Measurements from ENCODE around the gene TUT4. TPM values are rescaled to one million over a fixed set of nuclear protein-coding genes. Genes with fewer than 3 reads are reported as not detected.

The TUT4 gene
- total and polyA plus RNA-seq, 2 experiments from 2014 or later: 14.9 to 18.9 TPM

DNA sequence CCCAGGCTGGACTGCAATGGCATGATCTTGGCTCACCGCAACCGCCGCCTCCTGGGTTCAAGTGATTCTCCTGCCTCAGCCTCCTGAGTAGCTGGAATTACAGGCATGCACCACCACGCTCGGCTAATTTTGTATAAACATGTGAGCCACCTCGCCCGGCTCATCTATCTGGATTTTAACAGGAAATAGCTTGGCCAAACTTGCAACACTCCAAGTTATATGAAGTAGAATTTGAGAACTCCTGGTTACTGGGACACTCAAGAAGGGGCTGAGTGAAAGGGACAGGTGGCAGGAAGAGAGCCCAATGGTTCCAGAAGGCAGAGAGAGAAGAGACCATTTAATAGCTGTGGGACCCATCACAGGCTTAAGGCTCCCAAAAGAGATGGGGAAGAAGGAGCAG is 46.3 kb upstream of the TUT4 start:
- 82 to 89% methylated on average over 7 of the region's 7 CpGs for WGBS, 2 experiments (ENCODE audit: low coverage in 1 of 2, low lambda C conversion rate in 2 of 2, missing lambda C conversion rate in 2 of 2)
- no peaks in the 10 kb centered on the region; the same call in none of the 2 replicates for H3K4me1 ChIP-seq (ENCODE audit: insufficient read depth)
- no peaks in the 10 kb centered on the region for H3K79me2 ChIP-seq (ENCODE audit: insufficient read depth)
- H3F3A ChIP-seq (ENCODE audit: insufficient read depth): no peaks in the 10 kb centered on the region
- no peak overlapping the region for H3K27ac ChIP-seq
- no peak for DNase-seq
- no peak overlapping the region for H3K4me3 ChIP-seq
- H2AFZ ChIP-seq: no peak overlapping the region
- H4K20me1 ChIP-seq (ENCODE audit: insufficient read depth): no peaks in the 10 kb centered on the region
- H3K27me3 ChIP-seq (replicated peaks; ENCODE audit: insufficient read depth): no peaks in the 10 kb centered on the region
- no peaks in the 10 kb centered on the region for H3K9me3 ChIP-seq (ENCODE audit: low read depth)
- H3K9me2 ChIP-seq (ENCODE audit: insufficient read depth): no peaks in the 10 kb centered on the region
- in situ Hi-C loops (cut with MboI): no loop called here
- TF ChIP-seq EZH2 (IDR thresholded peaks at IDR 0.05; ENCODE audit: insufficient read depth, poor library complexity, severe bottlenecking): no peak
- TF ChIP-seq EZH2phosphoT487 (IDR thresholded peaks at IDR 0.05; ENCODE audit: insufficient read depth, low read depth): no peak
- H3K36me3 ChIP-seq (ENCODE audit: low read depth): no peaks in the 10 kb centered on the region
- no peak overlapping the region for H3K4me2 ChIP-seq (ENCODE audit: unreplicated experiment)
- H3K9ac ChIP-seq: no peak overlapping the region

DNA sequence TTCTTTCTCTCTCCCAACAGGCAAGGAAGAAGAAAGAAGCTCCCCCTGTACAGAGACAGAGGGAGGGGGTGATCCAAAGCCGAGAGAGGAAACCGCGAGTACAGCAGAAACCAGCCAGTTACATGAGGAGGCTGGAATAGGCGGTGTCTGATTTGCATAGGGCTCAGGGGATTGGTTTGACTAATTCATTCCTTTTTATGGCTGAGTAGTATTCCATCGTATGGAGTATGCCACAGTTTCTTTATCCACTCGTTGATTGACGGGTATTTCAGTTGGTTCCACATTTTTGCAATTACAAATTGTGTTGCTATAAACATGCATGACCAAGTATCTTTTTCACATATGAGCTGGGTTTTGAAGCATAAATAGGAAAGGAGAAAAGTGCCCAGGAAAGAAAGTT is 45.8 kb upstream of the TUT4 start:
- no peak overlapping the region for H3K27ac ChIP-seq
- no peaks in the 10 kb centered on the region for H3K79me2 ChIP-seq (ENCODE audit: insufficient read depth)
- no peaks in the 10 kb centered on the region; the same call in none of the 2 replicates for H3K4me1 ChIP-seq (ENCODE audit: insufficient read depth)
- H3F3A ChIP-seq (ENCODE audit: insufficient read depth): no peaks in the 10 kb centered on the region
- no peaks in the 10 kb centered on the region for H3K9me3 ChIP-seq (ENCODE audit: low read depth)
- TF ChIP-seq EZH2 (IDR thresholded peaks at IDR 0.05; ENCODE audit: insufficient read depth, poor library complexity, severe bottlenecking) (no peak), EZH2phosphoT487 (IDR thresholded peaks at IDR 0.05; ENCODE audit: insufficient read depth, low read depth) (no peak)
- H3K4me3 ChIP-seq: no peak overlapping the region
- H3K4me2 ChIP-seq (ENCODE audit: unreplicated experiment): no peak overlapping the region
- H3K27me3 ChIP-seq (replicated peaks; ENCODE audit: insufficient read depth): no peaks in the 10 kb centered on the region
- H4K20me1 ChIP-seq (ENCODE audit: insufficient read depth): no peaks in the 10 kb centered on the region
- H2AFZ ChIP-seq: no peak overlapping the region
- H3K9ac ChIP-seq: no peak overlapping the region
- WGBS, 2 experiments (ENCODE audit: low coverage in 1 of 2, low lambda C conversion rate in 2 of 2, missing lambda C conversion rate in 2 of 2): 94 to 95% methylated on average over 7 of the region's 7 CpGs
- no peaks in the 10 kb centered on the region for H3K9me2 ChIP-seq (ENCODE audit: insufficient read depth)
- H3K36me3 ChIP-seq (ENCODE audit: low read depth): no peaks in the 10 kb centered on the region
- DNase-seq: no peak
- in situ Hi-C loops (cut with MboI): no loop called here

DNA sequence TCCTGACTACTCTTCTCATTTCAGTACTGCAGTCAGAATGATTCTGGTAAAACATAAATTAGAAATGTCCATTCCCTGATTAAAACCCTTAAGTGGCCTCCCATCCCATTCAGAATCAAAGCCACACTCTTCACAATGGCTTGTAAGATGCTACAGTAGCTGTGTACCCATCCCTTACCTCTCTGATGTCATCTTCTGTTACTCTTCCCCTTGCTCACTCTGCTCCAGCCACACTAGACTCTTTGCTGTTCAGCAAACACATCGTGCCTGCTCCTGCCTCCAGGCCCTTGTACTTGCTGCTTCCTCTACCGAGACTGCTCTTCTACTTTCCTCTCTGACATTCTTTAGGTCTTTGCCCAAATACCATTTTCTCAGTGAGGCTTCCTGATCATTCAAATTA is 45.0 kb upstream of the TUT4 start:
- Histone ChIP-seq H3K9ac (no peak overlapping the region), H3K4me3 (no peak overlapping the region), H2AFZ (no peak overlapping the region), H3K36me3 (ENCODE audit: low read depth) (no peaks in the 10 kb centered on the region), H3K27me3 (replicated peaks; ENCODE audit: insufficient read depth) (no peaks in the 10 kb centered on the region), H3K9me3 (ENCODE audit: low read depth) (no peaks in the 10 kb centered on the region), H4K20me1 (ENCODE audit: insufficient read depth) (no peaks in the 10 kb centered on the region), H3K27ac (no peak overlapping the region), H3K9me2 (ENCODE audit: insufficient read depth) (no peaks in the 10 kb centered on the region), H3K4me1 (ENCODE audit: insufficient read depth) (no peaks in the 10 kb centered on the region; the same call in 1 of the 2 replicates), H3K4me2 (ENCODE audit: unreplicated experiment) (no peak overlapping the region), H3K79me2 (ENCODE audit: insufficient read depth) (no peaks in the 10 kb centered on the region), H3F3A (ENCODE audit: insufficient read depth) (no peaks in the 10 kb centered on the region)
- 6 to 15% methylated on average over 2 of the region's 2 CpGs for WGBS, 2 experiments (ENCODE audit: low coverage in 1 of 2, low lambda C conversion rate in 2 of 2, missing lambda C conversion rate in 2 of 2)
- in situ Hi-C loops (cut with MboI): no loop called here
- no peak for TF ChIP-seq EZH2 (IDR thresholded peaks at IDR 0.05; ENCODE audit: insufficient read depth, poor library complexity, severe bottlenecking)
- no peak for TF ChIP-seq EZH2phosphoT487 (IDR thresholded peaks at IDR 0.05; ENCODE audit: insufficient read depth, low read depth)
- DNase-seq: no peak

DNA sequence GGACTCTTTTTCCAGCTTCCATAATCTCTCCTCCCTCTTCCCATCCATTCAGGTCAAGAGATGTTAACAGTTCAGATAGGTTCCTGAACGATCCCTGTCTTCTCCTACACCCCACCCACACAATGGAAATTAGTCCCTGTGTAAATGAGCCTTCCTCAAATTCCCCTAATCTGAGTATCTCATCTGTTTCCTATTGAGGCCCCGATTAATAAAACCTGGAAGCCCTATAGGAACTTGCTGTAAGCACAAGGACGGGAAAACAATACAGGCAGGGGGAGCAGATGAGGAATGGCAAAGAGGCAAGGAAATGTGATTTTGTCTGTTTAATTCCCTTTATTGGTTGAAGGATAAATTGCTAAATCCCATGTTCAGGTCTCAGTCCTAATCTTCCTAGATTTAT is 42.2 kb upstream of the TUT4 start:
- no peak overlapping the region for H3K4me2 ChIP-seq (ENCODE audit: unreplicated experiment)
- no peaks in the 10 kb centered on the region for H4K20me1 ChIP-seq (ENCODE audit: insufficient read depth)
- H3K36me3 ChIP-seq (ENCODE audit: low read depth): no peaks in the 10 kb centered on the region
- H3K4me1 ChIP-seq (ENCODE audit: insufficient read depth): no peaks in the 10 kb centered on the region
- no peak overlapping the region for H3K4me3 ChIP-seq
- H3K9ac ChIP-seq: no peak overlapping the region
- TF ChIP-seq EZH2 (IDR thresholded peaks at IDR 0.05; ENCODE audit: insufficient read depth, poor library complexity, severe bottlenecking): no peak
- DNase-seq: no peak
- H3K27me3 ChIP-seq (replicated peaks; ENCODE audit: insufficient read depth): no peaks in the 10 kb centered on the region
- no peaks in the 10 kb centered on the region for H3K9me2 ChIP-seq (ENCODE audit: insufficient read depth)
- in situ Hi-C loops (cut with MboI): no loop called here
- no peaks in the 10 kb centered on the region for H3K9me3 ChIP-seq (ENCODE audit: low read depth)
- no peaks in the 10 kb centered on the region for H3F3A ChIP-seq (ENCODE audit: insufficient read depth)
- no peaks in the 10 kb centered on the region for H3K79me2 ChIP-seq (ENCODE audit: insufficient read depth)
- 20 to 30% methylated on average over 3 of the region's 3 CpGs for WGBS, 2 experiments (ENCODE audit: low coverage in 1 of 2, low lambda C conversion rate in 2 of 2, missing lambda C conversion rate in 2 of 2)
- no peak overlapping the region for H3K27ac ChIP-seq
- no peak overlapping the region for H2AFZ ChIP-seq

DNA sequence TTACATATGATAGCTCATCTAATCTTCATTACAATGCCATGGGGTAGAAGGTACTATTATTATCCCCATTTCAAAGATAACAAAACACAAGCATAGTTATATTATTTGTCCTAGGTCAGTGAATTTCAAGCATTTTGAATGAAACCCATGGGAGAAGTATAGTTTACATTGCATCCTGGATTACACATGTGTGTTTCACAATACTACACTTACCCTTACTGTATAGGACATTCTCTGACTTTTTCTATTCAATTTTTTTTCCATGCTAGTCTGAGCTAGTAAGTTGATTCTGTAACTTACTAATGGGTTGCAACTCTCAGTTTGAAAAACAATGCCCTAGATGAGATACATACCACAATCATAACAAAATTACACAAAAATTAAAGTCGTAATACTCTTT is 40.6 kb upstream of the TUT4 start:
- H3K27ac ChIP-seq: no peak overlapping the region
- 78 to 85% methylated on average over 1 of the region's 1 CpG for WGBS, 2 experiments (ENCODE audit: low coverage in 1 of 2, low lambda C conversion rate in 2 of 2, missing lambda C conversion rate in 2 of 2)
- H3K9me3 ChIP-seq (ENCODE audit: low read depth): no peaks in the 10 kb centered on the region
- no peaks in the 10 kb centered on the region for H3K9me2 ChIP-seq (ENCODE audit: insufficient read depth)
- H3K79me2 ChIP-seq (ENCODE audit: insufficient read depth): no peaks in the 10 kb centered on the region
- no peaks in the 10 kb centered on the region for H3K36me3 ChIP-seq (ENCODE audit: low read depth)
- no peak overlapping the region for H3K4me3 ChIP-seq
- no peak overlapping the region for H2AFZ ChIP-seq
- no peak for DNase-seq
- no peaks in the 10 kb centered on the region for H3K4me1 ChIP-seq (ENCODE audit: insufficient read depth)
- H3F3A ChIP-seq (ENCODE audit: insufficient read depth): no peaks in the 10 kb centered on the region
- in situ Hi-C loops (cut with MboI): no loop called here
- H4K20me1 ChIP-seq (ENCODE audit: insufficient read depth): no peaks in the 10 kb centered on the region
- no peak overlapping the region for H3K9ac ChIP-seq
- no peak for TF ChIP-seq EZH2 (IDR thresholded peaks at IDR 0.05; ENCODE audit: insufficient read depth, poor library complexity, severe bottlenecking)
- no peak for TF ChIP-seq EZH2phosphoT487 (IDR thresholded peaks at IDR 0.05; ENCODE audit: insufficient read depth, low read depth)
- no peak overlapping the region for H3K4me2 ChIP-seq (ENCODE audit: unreplicated experiment)
- H3K27me3 ChIP-seq (replicated peaks; ENCODE audit: insufficient read depth): no peaks in the 10 kb centered on the region; the same call in 1 of the 2 replicates
